ENCODE data around the gene LRTM2.

Gene LRTM2

DNA sequence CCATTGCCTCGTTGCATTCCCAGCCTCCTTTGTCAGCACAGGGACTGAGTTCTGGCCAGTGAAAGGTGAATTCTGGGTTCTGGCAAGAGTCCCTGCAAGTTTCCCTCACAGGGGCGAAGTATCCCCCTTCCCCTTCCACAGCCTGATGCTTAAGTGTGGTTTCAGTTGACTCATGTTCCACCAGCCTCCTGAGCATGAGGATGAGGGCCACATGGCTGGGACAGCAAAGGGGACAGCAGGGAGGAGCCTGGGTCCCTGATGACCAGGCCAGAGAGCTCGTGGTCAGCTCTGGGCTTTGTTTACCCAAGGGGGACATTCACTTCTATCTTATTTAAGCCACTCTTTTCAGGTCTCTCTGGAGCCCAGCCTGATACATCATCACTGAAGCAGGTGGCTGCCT lies 61.6 kb downstream of the LRTM2 start:
- no peak for DNase-seq
- no peaks in the 10 kb centered on the region for H3K9me3 ChIP-seq
- H3K4me1 ChIP-seq = no peaks in the 10 kb centered on the region
- TF ChIP-seq, protein P1, sequence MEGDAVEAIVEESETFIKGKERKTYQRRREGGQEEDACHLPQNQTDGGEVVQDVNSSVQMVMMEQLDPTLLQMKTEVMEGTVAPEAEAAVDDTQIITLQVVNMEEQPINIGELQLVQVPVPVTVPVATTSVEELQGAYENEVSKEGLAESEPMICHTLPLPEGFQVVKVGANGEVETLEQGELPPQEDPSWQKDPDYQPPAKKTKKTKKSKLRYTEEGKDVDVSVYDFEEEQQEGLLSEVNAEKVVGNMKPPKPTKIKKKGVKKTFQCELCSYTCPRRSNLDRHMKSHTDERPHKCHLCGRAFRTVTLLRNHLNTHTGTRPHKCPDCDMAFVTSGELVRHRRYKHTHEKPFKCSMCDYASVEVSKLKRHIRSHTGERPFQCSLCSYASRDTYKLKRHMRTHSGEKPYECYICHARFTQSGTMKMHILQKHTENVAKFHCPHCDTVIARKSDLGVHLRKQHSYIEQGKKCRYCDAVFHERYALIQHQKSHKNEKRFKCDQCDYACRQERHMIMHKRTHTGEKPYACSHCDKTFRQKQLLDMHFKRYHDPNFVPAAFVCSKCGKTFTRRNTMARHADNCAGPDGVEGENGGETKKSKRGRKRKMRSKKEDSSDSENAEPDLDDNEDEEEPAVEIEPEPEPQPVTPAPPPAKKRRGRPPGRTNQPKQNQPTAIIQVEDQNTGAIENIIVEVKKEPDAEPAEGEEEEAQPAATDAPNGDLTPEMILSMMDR (IDR thresholded peaks at IDR 0.05) = no peak
- no peak overlapping the region for H3K4me3 ChIP-seq
- H3K27ac ChIP-seq = no peak overlapping the region
- intact Hi-C loops (cut with DNase I; ENCODE audit: low total_unique reads) = no loop called here
- peaks cover 0 to 3% of the 10 kb centered on the region in 2 donors for H3K27me3 ChIP-seq
- no peaks in the 10 kb centered on the region for H3K36me3 ChIP-seq

DNA sequence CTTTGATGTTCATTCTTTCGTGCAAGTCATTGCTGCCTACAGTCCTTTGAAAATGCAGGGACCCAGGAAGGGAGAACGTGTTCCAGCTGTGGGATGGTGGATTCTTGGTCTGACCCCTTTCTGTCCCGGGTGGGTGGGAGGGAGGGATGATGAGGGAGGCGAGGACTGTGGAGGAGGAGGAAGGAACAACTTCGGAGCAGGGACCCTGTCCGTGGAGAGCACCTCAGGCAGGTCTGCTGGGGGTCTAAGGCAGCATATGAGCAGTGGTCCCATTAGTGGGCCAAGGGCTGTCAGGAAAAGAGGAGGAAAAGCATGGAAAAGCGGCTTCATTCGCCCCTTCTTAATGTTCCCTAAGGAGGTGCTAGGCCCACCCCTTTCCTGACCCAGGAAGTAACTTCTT lies 62.0 kb downstream of the LRTM2 start:
- no peaks in the 10 kb centered on the region for H3K36me3 ChIP-seq
- peaks cover 0 to 3% of the 10 kb centered on the region in 2 donors for H3K27me3 ChIP-seq
- no peaks in the 10 kb centered on the region for H3K9me3 ChIP-seq
- TF ChIP-seq, protein P1 (IDR thresholded peaks at IDR 0.05) = no peak
- no peak for DNase-seq
- intact Hi-C loops (cut with DNase I; ENCODE audit: low total_unique reads) = no loop called here
- H3K27ac ChIP-seq = no peak overlapping the region
- no peaks in the 10 kb centered on the region for H3K4me1 ChIP-seq
- no peak overlapping the region for H3K4me3 ChIP-seq

DNA sequence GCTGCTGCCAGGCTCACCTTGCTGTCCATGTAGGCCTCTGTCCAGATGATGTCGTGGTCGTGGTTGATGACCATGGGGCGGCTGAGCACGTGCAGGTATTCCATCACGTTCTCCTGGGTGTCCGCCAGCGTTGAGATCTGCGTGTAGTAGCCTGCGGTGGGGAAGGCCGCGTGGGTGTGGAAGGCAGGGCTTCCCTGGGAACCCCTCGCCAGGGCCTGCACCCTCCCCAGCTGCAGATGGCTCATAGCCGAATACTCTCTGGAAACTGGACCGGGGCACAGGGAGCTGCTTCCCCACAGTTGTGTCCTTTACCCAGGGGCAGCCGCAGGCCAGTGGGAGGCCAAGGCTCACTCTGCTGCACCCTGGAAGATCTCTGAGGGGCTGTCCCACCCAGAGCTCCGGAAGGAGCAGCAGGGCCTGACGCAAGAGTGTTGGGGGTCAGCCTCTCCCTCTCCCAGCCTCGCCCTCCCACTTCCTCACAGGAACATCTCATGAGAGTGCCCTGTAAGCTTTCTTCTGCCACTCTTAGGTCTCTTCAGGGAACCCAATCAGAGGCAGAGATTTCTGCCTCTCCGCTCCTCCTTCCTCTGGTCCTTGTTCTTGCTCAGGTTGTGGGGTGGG lies 62.6 kb downstream of the LRTM2 start:
- H3K9me3 ChIP-seq = no peaks in the 10 kb centered on the region
- DNase-seq = peak in 1 of 2 donors; percentile 53
- no peak overlapping the region for H3K27ac ChIP-seq
- TF ChIP-seq, protein P1 (IDR thresholded peaks at IDR 0.05) = no peak
- intact Hi-C loops (cut with DNase I; ENCODE audit: low total_unique reads) = no loop called here
- H3K36me3 ChIP-seq = no peaks in the 10 kb centered on the region
- no peaks in the 10 kb centered on the region for H3K4me1 ChIP-seq
- H3K27me3 ChIP-seq = peaks cover 0 to 3% of the 10 kb centered on the region in 2 donors
- no peak overlapping the region for H3K4me3 ChIP-seq

DNA sequence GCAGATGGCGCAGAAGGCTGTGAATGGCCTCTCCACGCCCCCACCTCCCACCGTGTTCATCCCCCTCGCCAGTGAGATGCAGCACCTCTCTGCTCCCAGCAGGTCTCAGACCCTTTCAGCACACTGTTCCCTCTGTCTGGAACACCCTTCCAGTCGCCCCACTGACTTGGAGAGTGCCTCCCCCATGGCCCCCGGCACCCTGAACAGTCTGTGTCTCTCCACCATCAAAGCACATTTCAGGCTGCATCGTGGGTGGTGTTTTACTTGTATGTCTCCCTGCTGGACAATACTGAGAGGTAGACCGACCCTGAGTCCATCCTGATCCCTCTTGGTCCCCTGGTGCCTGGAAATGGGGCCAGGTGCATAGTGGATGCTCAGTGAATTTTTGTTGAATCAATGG lies 63.1 kb downstream of the LRTM2 start:
- no peaks in the 10 kb centered on the region for H3K4me1 ChIP-seq
- no peaks in the 10 kb centered on the region for H3K9me3 ChIP-seq
- H3K4me3 ChIP-seq = no peak overlapping the region
- TF ChIP-seq, protein P1 (IDR thresholded peaks at IDR 0.05) = no peak
- no peaks in the 10 kb centered on the region for H3K36me3 ChIP-seq
- DNase-seq = peak in 1 of 2 donors; percentile 49
- H3K27me3 ChIP-seq = peaks cover 0 to 3% of the 10 kb centered on the region in 2 donors
- intact Hi-C loops (cut with DNase I; ENCODE audit: low total_unique reads) = no loop called here
- no peak overlapping the region for H3K27ac ChIP-seq

DNA sequence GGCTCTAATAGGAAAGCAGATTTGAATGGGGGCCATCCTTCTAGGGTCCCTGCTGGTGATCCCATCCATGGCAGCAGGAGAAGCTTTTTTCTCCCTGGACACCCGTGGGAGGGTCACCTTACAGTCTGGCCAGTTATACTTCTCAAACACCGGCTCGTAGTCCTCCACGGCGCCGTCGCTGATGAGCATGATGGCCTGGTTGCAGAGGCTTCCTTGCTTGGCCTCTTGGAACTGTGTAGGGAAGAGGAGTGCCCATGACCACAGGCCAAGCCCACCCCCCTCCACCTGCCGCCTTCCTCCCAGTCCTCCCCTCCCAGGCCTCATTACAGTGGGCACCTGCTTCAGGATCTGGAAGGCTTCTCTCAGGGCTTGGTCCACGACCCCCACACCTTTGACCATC lies 64.3 kb downstream of the LRTM2 start:
- Histone ChIP-seq H3K4me1 (no peaks in the 10 kb centered on the region), H3K27ac (no peak overlapping the region), H3K36me3 (no peaks in the 10 kb centered on the region), H3K4me3 (no peak overlapping the region), H3K9me3 (no peaks in the 10 kb centered on the region), H3K27me3 (peaks cover 0 to 3% of the 10 kb centered on the region in 2 donors)
- no peak for DNase-seq
- TF ChIP-seq, protein P1 (IDR thresholded peaks at IDR 0.05) = no peak
- intact Hi-C loops (cut with DNase I; ENCODE audit: low total_unique reads) = no loop called here
